Measurements from ENCODE around the gene CAMTA1.

CAMTA1 gene

DNA sequence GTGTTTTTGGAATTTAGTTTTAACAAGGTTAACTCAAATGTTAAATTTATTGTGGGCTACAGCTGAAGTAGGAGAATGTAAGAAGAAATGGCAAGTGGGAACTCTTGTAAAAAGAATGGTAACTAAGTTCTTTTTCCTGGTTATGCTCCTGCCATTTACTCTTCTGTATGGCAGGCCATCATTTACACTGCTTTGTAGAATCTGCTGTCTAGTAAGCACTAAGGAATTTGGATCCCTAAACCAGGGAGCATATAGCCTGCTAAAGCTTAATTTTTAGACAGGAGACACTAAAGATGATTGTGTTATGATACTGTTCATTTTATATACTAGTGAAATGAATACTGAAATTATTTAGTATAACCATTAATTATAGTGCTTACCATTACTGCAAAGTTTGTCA lies 85.3 kb downstream of the CAMTA1 start:
- no peak for DNase-seq (ENCODE audit: low read depth, low spot score)
- H3K27ac ChIP-seq = no peak overlapping the region

- no peak for DNase-seq (ENCODE audit: low read depth, low spot score)
- no peak overlapping the region for H3K27ac ChIP-seq
Observed at GRCh38 chr1:6871300-6871972, 86.2 kb downstream of the CAMTA1 start.

DNA sequence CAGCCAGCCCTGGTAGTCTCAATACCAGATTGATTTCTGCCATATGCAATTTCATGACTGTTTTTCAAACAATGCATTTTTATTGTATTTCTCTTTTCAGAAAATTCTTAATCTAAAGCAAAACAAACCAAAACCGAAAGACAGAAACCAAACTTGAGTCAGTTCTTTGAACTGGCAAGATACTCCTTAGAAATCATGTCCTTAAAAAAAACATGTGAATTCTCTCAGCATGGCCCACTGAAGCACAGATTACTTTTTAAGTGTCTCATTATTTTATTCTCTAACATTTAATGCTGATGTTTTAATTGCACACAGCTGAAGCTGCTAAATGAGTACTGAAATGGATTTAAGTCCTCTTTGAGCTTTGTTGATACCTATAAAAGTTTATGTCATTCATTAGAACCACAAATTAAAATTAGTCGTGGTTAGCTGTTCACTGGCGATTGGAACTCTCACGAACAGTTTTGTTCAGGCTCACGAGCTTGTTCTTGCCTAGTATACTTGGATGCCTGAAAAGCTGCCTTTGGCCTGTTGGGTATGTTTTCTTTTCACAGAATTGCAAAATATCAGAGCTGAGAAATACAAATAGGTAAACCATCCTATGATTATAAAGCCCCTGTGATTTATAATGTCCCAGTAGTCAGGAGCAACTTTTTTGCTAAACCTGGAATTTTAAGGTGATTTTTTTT lies 87.5 kb downstream of the CAMTA1 start:
- DNase-seq (ENCODE audit: low read depth, low spot score) = no peak
- H3K27ac ChIP-seq = no peak overlapping the region

DNA sequence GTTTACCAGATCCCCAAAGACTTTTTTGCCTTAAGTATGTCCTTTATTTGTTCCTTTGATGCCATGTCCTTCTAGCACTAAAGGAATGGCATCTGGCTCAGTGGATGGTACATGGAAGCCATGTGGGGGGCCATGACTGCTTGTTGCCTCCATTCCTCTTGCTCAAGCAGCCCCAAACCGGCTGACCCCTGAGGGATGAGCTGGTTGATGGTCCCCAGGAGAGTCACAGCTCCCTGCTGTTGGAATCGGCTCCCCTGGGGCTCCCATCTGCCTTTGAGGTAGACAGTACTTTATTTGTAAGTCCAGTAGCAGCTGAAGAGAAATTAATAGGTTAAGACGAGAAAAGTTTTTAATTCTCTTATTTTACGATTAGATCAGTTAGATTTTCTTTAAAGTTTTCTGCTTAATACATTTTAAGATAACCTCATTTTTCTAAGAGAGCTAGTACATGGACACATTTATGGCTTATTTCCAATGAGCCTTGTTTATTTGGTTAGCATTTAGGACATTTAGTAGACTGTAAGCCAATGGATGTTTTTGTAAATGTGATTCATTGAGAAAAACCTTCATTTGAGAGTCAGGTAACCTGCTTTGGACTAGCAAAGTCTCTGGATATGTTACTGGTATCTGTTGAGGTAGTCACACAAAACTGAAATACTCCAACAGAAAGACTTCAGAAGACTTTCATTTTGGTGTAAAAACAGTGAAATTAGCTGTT lies 88.2 kb downstream of the CAMTA1 start:
- DNase-seq (ENCODE audit: low read depth, low spot score) = no peak
- H3K27ac ChIP-seq = no peak overlapping the region

DNA sequence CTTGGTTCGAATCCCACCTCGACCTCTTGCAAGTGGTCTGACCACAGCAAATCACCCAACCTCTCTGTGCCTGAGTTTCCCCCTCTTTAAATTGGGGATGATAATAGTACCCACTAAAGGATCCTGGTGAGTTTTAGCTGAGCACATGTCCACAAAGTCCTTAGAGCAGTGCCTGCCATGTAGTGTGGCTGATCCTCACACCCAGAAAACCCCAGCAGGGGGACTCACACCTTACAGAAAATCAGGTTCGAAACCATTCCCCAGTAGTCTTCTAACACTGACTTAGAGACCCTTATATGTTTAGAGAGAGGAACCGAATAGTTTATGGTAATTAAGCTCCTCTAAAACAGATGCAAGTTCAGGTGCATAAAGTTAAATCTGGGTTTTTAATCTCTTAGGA lies 89.0 kb downstream of the CAMTA1 start:
- no peak overlapping the region for H3K27ac ChIP-seq
- no peak for DNase-seq (ENCODE audit: low read depth, low spot score)

GRCh38 chr1:6880951-6881690 lies 95.9 kb downstream of the CAMTA1 start:
- no peak overlapping the region for H3K27ac ChIP-seq
- DNase-seq (ENCODE audit: low read depth, low spot score) = no peak

DNA sequence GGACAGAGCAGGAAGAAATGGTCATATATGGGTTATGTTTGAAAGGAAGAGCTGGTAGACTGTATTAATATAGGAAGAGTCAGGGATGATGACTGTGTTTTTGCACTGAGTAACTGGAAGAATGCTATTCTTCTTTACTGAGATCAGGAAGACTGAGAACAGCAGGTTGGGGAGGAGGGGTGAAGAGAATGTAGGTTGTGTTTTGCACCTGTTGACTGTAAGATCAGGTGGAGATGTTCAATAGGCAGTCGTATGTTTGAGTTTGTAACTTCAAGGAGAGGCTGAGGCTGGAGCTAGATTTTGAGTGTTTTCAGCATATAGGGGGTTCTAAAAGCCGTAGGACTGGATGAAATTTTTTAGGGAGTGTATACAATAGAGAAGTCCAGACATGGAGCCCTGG lies 97.2 kb downstream of the CAMTA1 start:
- H3K27ac ChIP-seq = no peak overlapping the region
- DNase-seq (ENCODE audit: low read depth, low spot score) = no peak

DNA sequence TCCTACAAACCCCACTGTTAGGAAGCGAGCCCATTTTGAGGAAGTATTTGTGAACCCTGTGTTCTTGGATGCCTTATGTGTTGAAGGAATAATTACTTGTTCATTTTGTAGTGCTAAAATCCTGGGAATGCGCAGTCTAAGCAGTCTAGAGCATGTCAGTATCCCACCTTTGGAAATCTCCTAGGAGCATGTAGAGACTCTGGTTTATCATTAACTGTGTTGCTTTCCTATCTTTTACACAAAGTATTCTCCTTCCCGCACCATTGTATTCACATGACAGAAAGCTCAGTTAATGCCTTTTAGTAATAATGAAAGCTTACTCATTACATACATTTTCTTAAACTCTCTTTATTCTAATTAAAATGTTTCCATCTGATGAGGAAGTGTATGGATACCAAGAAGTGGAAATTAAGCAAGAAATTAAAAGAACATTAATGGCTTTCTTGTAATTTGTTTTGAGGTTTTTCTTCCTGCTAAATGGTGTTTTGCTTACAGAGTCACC lies 99.4 kb downstream of the CAMTA1 start:
- H3K27ac ChIP-seq = no peak overlapping the region
- DNase-seq (ENCODE audit: low read depth, low spot score) = no peak

GRCh38 chr1:6885426-6885825 lies 100.2 kb downstream of the CAMTA1 start:
- no peak overlapping the region for H3K27ac ChIP-seq
- DNase-seq (ENCODE audit: low read depth, low spot score) = no peak

GRCh38 chr1:6886523-6886922 lies 101.3 kb downstream of the CAMTA1 start:
- H3K27ac ChIP-seq = no peak overlapping the region
- no peak for DNase-seq (ENCODE audit: low read depth, low spot score)

GRCh38 chr1:6888268-6888667 lies 103.0 kb downstream of the CAMTA1 start:
- H3K27ac ChIP-seq = no peak overlapping the region
- no peak for DNase-seq (ENCODE audit: low read depth, low spot score)

GRCh38 chr1:6888870-6889269 lies 103.6 kb downstream of the CAMTA1 start:
- no peak for DNase-seq (ENCODE audit: low read depth, low spot score)
- H3K27ac ChIP-seq = no peak overlapping the region

DNA sequence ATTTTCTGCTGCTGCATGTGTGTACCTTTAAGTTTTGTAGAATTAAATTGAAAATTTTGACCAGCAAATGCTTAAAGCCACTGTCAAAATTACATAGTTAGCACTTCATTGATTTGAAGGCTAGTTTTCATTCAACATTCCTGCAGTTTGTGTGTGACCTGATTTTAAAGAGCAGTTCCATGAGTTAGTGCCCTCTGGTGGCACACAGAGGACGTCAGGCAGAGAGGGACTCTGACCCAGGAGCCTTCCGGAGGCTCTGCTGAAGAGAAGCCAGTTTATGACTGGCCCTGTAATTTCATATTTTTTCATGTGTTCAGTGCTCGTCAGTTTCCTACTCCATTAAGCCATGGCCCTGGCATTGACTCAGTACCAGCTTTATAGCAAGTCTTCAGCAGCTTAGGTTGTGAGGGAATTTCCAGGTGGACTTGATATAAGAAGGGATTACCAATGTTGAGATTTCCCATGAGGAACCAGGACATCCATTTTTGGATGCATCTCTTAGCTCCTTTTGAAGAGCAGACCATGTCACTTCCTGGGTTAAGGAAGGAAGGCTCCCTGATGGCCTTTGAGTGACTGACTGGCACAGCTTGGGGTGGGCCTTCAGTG lies 104.7 kb downstream of the CAMTA1 start:
- no peak overlapping the region for H3K27ac ChIP-seq
- no peak for DNase-seq (ENCODE audit: low read depth, low spot score)

DNA sequence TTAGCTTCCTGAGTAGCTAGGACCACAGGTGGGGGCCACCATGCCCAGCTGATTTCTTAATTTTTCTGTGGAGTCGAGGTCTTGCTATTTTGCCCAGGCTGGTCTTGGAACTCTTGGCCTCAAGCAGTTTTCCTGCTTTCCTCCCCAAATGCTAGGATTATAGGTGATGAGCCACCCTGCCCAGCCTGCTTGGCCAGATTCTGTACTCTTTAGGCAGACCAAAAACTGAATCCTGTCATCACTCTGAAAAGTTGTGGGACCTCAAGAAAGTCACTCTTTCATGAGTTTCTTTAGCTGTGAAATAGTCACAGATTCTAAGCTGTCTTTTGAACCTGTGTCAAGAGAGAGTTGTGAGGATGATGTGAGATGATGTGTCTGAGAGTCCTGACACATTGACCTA lies 105.4 kb downstream of the CAMTA1 start:
- no peak for DNase-seq (ENCODE audit: low read depth, low spot score)
- H3K27ac ChIP-seq = no peak overlapping the region

DNA sequence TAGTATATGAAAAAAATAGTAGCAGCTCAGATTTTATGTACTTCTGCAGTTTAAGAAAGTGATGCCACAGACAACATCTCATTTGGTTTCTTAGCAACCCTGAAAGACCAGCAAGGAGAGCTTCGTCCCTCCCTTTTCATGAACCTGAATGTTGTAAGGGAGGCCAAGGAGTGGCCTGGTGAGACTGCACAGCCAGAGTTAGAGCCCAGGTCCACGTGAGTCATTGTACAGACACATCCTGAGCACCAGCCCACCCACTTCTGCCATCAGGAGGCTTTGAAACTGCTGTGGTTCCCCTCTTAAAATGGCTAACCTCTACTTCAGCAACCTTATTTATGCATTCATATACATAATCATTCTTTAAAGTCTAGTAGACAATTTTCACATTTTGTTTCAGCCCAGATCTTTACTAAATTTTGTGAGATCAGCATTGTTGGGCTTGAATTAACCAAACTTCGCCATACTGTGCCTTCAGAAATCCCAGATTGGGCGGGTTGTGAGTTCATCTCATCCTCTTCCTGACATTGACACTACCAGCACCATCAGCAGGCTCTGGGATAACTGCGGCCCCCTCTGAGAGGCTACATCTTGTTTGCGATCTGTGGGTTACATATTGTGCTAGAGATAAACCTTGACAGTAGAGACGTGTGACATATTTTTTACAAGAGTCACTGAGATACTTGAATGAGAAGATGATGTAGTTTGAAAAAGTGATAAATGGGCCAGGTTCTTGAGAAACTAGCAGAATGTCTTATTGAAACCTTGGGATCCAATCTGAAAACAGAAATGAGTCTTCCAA lies 106.7 kb downstream of the CAMTA1 start:
- no peak for DNase-seq (ENCODE audit: low read depth, low spot score)
- no peak overlapping the region for H3K27ac ChIP-seq

DNA sequence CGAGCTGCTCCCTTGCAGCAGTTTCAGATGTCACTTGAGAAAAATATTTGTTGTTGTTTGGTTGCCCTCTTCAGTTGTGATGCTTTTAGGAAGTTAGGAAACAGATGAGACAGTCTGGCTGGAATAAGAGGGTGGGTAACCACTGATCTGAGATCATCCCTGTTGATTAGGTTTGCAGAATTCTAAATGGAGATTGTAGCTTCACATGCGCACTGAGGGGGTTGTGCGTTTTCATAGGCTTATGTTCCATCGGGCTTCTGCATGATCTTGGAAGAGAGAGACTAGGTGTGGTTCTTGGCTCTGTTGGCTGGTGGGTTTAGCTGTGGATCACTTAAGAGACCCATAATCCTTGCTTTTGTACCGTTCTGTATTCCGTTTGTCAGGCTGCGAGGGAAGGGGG lies 108.1 kb downstream of the CAMTA1 start:
- no peak overlapping the region for H3K27ac ChIP-seq

GRCh38 chr1:6897138-6897537 lies 111.9 kb downstream of the CAMTA1 start:
- no peak overlapping the region for H3K27ac ChIP-seq
- no peak for DNase-seq (ENCODE audit: low read depth, low spot score)

More for the DNA sequence above, 108.1 kb downstream of the CAMTA1 start:
- no peak for DNase-seq (ENCODE audit: low read depth, low spot score)

- no peak for DNase-seq (ENCODE audit: low read depth, low spot score)
- no peak overlapping the region for H3K27ac ChIP-seq
Observed at GRCh38 chr1:6898974-6899539, 113.8 kb downstream of the CAMTA1 start.

- no peak for DNase-seq (ENCODE audit: low read depth, low spot score)
- no peak overlapping the region for H3K27ac ChIP-seq
Observed at GRCh38 chr1:6899621-6900020, 114.4 kb downstream of the CAMTA1 start.
